IMR-90 (cell line): Measurements from ENCODE around the gene FAM111A. TPM values are rescaled to one million over a fixed set of nuclear protein-coding genes. Genes with fewer than 3 reads are reported as not detected.

Experiments
- ATAC-seq: fragments of 200-7000 bp; cut with Tn5 transposase; 2 replicates; pipeline ENCODE4 v1.9.1; 2020; ENCODE audit warnings: low read depth, mild to moderate bottlenecking, moderate library complexity
- BruUV-seq: library from RNA; stranded (reverse); fragments of 400-500 nt; replicated peaks from 2 replicates; lab custom pipeline; 2021; lab: Mats Ljungman, UMichigan
- CTCF ChIA-PET: fragments of 300-600 bp; formaldehyde crosslinking; extraction: SDS; loops from one replicate; lab custom pipeline; 2021; ENCODE audit warnings: antibody characterized with exemption; lab: Yijun Ruan, JAX
- POLR2A ChIA-PET: fragments of 300-600 bp; sonication (Branson Sonifier 250); formaldehyde crosslinking; loops from one replicate; lab custom pipeline; 2022; ENCODE audit warnings: antibody characterized with exemption; ENCODE audit not compliant: unreplicated experiment; lab: Charles Lee
- DNase-seq: peaks from one replicate; pipeline ENCODE4 v3.0.0; 2013
- H2AFZ ChIP-seq: replicated peaks from 2 replicates; pipeline ENCODE3; 2013; ENCODE audit warnings: low read length, mild to moderate bottlenecking; ENCODE audit not compliant: poor library complexity
- H2AK5ac ChIP-seq: 2 replicates; pipeline ENCODE4 v1.6.1; 2013; ENCODE audit warnings: low read depth, low read length, inconsistent platforms
- H2AK9ac ChIP-seq: replicated peaks from 2 replicates; pipeline ENCODE3; 2013; ENCODE audit warnings: mild to moderate bottlenecking, low read depth, low read length, moderate library complexity; ENCODE audit not compliant: poor library complexity
- H2BK120ac ChIP-seq: 2 replicates; pipeline ENCODE4 v1.6.1; 2013; ENCODE audit warnings: low read depth, low read length, inconsistent platforms
- H2BK15ac ChIP-seq: 3 replicates; pipeline ENCODE4 v1.6.1; 2013; ENCODE audit warnings: low read depth, low read length, inconsistent platforms
- H2BK20ac ChIP-seq: 2 replicates; pipeline ENCODE4 v1.6.1; 2013; ENCODE audit warnings: low read depth, mild to moderate bottlenecking, inconsistent platforms, low read length, moderate library complexity
- H2BK5ac ChIP-seq: 2 replicates; pipeline ENCODE4 v1.6.1; 2013; ENCODE audit warnings: mild to moderate bottlenecking, low read depth, low read length, inconsistent platforms; ENCODE audit not compliant: poor library complexity, severe bottlenecking
- H3K14ac ChIP-seq: replicated peaks from 2 replicates; pipeline ENCODE4 v1.6.1; 2013; ENCODE audit warnings: low read depth, low read length, inconsistent platforms
- H3K18ac ChIP-seq: 2 replicates; pipeline ENCODE4 v1.6.1; 2013; ENCODE audit warnings: low read depth, low read length, control low read depth
- H3K23ac ChIP-seq: 2 replicates; pipeline ENCODE4 v1.6.1; 2013; ENCODE audit warnings: low read depth, low read length, inconsistent platforms
- H3K27ac ChIP-seq: 2 replicates; pipeline ENCODE4 v1.5.1; 2013; ENCODE audit warnings: mild to moderate bottlenecking, control low read depth, low read length; ENCODE audit not compliant: insufficient read depth
- H3K27me3 ChIP-seq: 2 replicates; pipeline ENCODE4 v1.6.1; 2013; ENCODE audit warnings: low read length; ENCODE audit not compliant: control insufficient read depth, insufficient read depth
- H3K36me3 ChIP-seq: 2 replicates; pipeline ENCODE4 v1.6.1; 2013; ENCODE audit warnings: low read length, mixed read lengths; ENCODE audit not compliant: control insufficient read depth, insufficient read depth
- H3K4ac ChIP-seq: 2 replicates; pipeline ENCODE4 v1.6.1; 2013; ENCODE audit warnings: low read depth, low read length, inconsistent platforms
- H3K4me1 ChIP-seq: 2 replicates; pipeline ENCODE4 v1.6.1; 2013; ENCODE audit warnings: low read length, mixed read lengths; ENCODE audit not compliant: control insufficient read depth, insufficient read depth
- H3K4me2 ChIP-seq: 2 replicates; pipeline ENCODE4 v1.6.1; 2013; ENCODE audit warnings: low read depth, mild to moderate bottlenecking, control low read depth, low read length, moderate library complexity
- H3K4me3 ChIP-seq: 2 replicates; pipeline ENCODE4 v1.5.1; 2013; ENCODE audit warnings: low read depth, mild to moderate bottlenecking, control low read depth, low read length, moderate library complexity; ENCODE audit not compliant: insufficient read depth
- H3K56ac ChIP-seq: 2 replicates; pipeline ENCODE4 v1.6.1; 2013; ENCODE audit warnings: low read length, inconsistent platforms; ENCODE audit not compliant: insufficient read depth; ENCODE audit errors: extremely low read depth
- H3K79me1 ChIP-seq, 2 experiments: 2 replicates each; pipeline ENCODE4 v1.6.1; 2013; ENCODE audit warnings: low read length in 2 of 2, inconsistent platforms in 1 of 2, low read depth in 1 of 2
- H3K9ac ChIP-seq: 2 replicates; pipeline ENCODE4 v1.6.1; 2013; ENCODE audit warnings: low read depth, low read length, control low read depth
- H3K9me1 ChIP-seq: 2 replicates; pipeline ENCODE4 v1.6.1; 2013; ENCODE audit warnings: low read length, inconsistent platforms; ENCODE audit not compliant: insufficient read depth
- H3K9me3 ChIP-seq: 2 replicates; pipeline ENCODE4 v1.6.1; 2013; ENCODE audit warnings: low read length; ENCODE audit not compliant: control insufficient read depth, insufficient read depth
- H4K20me1 ChIP-seq: 2 replicates; pipeline ENCODE4 v1.6.1; 2013; ENCODE audit warnings: low read length, inconsistent platforms; ENCODE audit not compliant: insufficient read depth
- H4K5ac ChIP-seq: 2 replicates; pipeline ENCODE4 v1.6.1; 2013; ENCODE audit warnings: mild to moderate bottlenecking, low read depth, low read length, control low read depth
- H4K8ac ChIP-seq, 2 experiments: 2 replicates each; pipeline ENCODE4 v1.6.1; 2013; ENCODE audit warnings: low read depth in 2 of 2, low read length in 2 of 2, control low read depth in 1 of 2, inconsistent platforms in 1 of 2
- H4K91ac ChIP-seq: 2 replicates; pipeline ENCODE4 v1.6.1; 2013; ENCODE audit warnings: low read depth, low read length, inconsistent platforms; ENCODE audit not compliant: insufficient read depth
- BHLHE40 ChIP-seq: fragments of 150-350 bp; IDR thresholded peaks from 2 replicates; pipeline ENCODE4 v1.6.1; 2016; ENCODE audit warnings: mild to moderate bottlenecking, low read depth, low read length
- CEBPB ChIP-seq: IDR thresholded peaks from 2 replicates; pipeline ENCODE4 v1.6.1; 2012; ENCODE audit warnings: low read depth, low read length, improper control_type of control experiment
- CHD1 ChIP-seq: IDR thresholded peaks from 2 replicates; pipeline ENCODE4 v1.6.1; 2012; ENCODE audit warnings: low read depth, low read length, improper control_type of control experiment
- ELK1 ChIP-seq: fragments of 150-350 bp; IDR thresholded peaks from 2 replicates; pipeline ENCODE4 v1.6.1; 2016; ENCODE audit warnings: low read depth, mild to moderate bottlenecking, low read length, moderate library complexity, borderline replicate concordance
- FOS ChIP-seq: fragments of 150-350 bp; IDR thresholded peaks from 2 replicates; pipeline ENCODE4 v1.6.1; 2016; ENCODE audit warnings: low read depth, low read length
- MAFK ChIP-seq: IDR thresholded peaks from 2 replicates; pipeline ENCODE4 v1.6.1; 2012; ENCODE audit warnings: low read depth, low read length, improper control_type of control experiment
- MAZ ChIP-seq: IDR thresholded peaks from 2 replicates; pipeline ENCODE4 v1.6.1; 2012; ENCODE audit warnings: low read depth, mild to moderate bottlenecking, low read length, improper control_type of control experiment, moderate library complexity, borderline replicate concordance
- MXI1 ChIP-seq: IDR thresholded peaks from 2 replicates; pipeline ENCODE4 v1.6.1; 2012; ENCODE audit warnings: low read depth, mild to moderate bottlenecking, low read length, moderate library complexity, borderline replicate concordance
- NFE2L2 ChIP-seq: fragments of 150-350 bp; IDR thresholded peaks from 2 replicates; pipeline ENCODE4 v1.6.1; 2016; ENCODE audit warnings: low read depth, mild to moderate bottlenecking, low read length
- POLR2A ChIP-seq: IDR thresholded peaks from 2 replicates; pipeline ENCODE4 v1.6.1; 2012; ENCODE audit warnings: mild to moderate bottlenecking, low read depth, low read length
- RAD21 ChIP-seq: IDR thresholded peaks from 2 replicates; pipeline ENCODE4 v1.6.1; 2012; ENCODE audit warnings: low read length, improper control_type of control experiment
- RCOR1 ChIP-seq: IDR thresholded peaks from 2 replicates; pipeline ENCODE4 v1.6.1; 2012; ENCODE audit warnings: mild to moderate bottlenecking, low read length, improper control_type of control experiment; ENCODE audit not compliant: insufficient replicate concordance
- RFX5 ChIP-seq: IDR thresholded peaks from 2 replicates; pipeline ENCODE4 v1.8.0; 2012; ENCODE audit warnings: low read depth, mild to moderate bottlenecking, low read length, moderate library complexity
- SMC3 ChIP-seq: fragments of 150-350 bp; IDR thresholded peaks from 2 replicates; pipeline ENCODE4 v1.6.1; 2016; ENCODE audit warnings: low read depth, mild to moderate bottlenecking, antibody characterized with exemption, low read length, moderate library complexity
- WGBS, 2 experiments: methylation state at CpG; one replicate each; pipeline versions ENCODE4 v1.1.5 to v1.1.7; 2013; ENCODE audit warnings: missing lambda C conversion rate in 2 of 2; ENCODE audit not compliant: insufficient read length in 1 of 2; ENCODE audit errors: extremely low coverage in 2 of 2; 5-methylcytosine and 5-hydroxymethylcytosine counted together
- dilution Hi-C: fragments of 300-500 bp; cut with HindIII; formaldehyde crosslinking; loops from one replicate; pipeline ENCODE4 v1.14.3; 2018; ENCODE audit warnings: low sequenced_read_pairs; ENCODE audit not compliant: unreplicated experiment
- in situ Hi-C: fragments of 300-500 bp; cut with MboI; formaldehyde crosslinking; loops from 3 replicates; pipeline ENCODE4 v1.14.3; 2019; ENCODE audit warnings: low sequenced_read_pairs, inconsistent platforms, mixed read lengths
- intact Hi-C: fragments of 100-400 bp; cut with micrococcal nuclease; formaldehyde crosslinking; loops from 2 replicates; pipeline ENCODE4 v1.10.0; 2022
- polyA plus RNA-seq, 3 experiments: library from polyadenylated mRNA; depleted of rRNA; stranded (reverse); fragments of >200 nt; gene quantifications; 2 replicates each; pipeline ENCODE4 v1.2.3, GENCODE V29; 2012; ENCODE audit warnings: low replicate concordance in 1 of 3
- total RNA-seq: library from RNA; depleted of rRNA; stranded (reverse); fragments of >200 nt; gene quantifications from 2 replicates; pipeline ENCODE4 v1.2.3, GENCODE V29; 2012
- TF ChIP-seq, protein P1 (sequence below): fragments of 150-350 bp; IDR thresholded peaks from 2 replicates; pipeline ENCODE4 v1.6.1; 2017; ENCODE audit warnings: mild to moderate bottlenecking, antibody characterized with exemption, low read length, low read depth
- TF ChIP-seq, protein P2 (sequence below): conservative IDR thresholded peaks from 2 replicates; pipeline ENCODE4 v1.5.1; 2012; ENCODE audit warnings: mild to moderate bottlenecking, low read depth, low read length, improper control_type of control experiment

FAM111A gene
- total and polyA plus RNA-seq, 2 of the 4 experiments (the other 2 are of a cell fraction) = 19.9 to 36.4 TPM

GRCh38 chr11:59191890-59192289, 49.2 kb downstream of the FAM111A start:
- no peak overlapping the region for H2BK5ac ChIP-seq
- no peaks in the 10 kb centered on the region for H3K27me3 ChIP-seq
- H3K18ac ChIP-seq = no peak overlapping the region
- no peak overlapping the region for H3K4me2 ChIP-seq
- H2BK15ac ChIP-seq = no peak overlapping the region
- H3K56ac ChIP-seq = no peak overlapping the region
- H4K5ac ChIP-seq = no peak overlapping the region
- ChIA-PET POLR2A (no interaction called here), CTCF (interaction anchor here (1.0 to 1.7 kb wide), 2 partner anchors 15 to 20 kb away, joined by 3 to 6 read pairs; partner anchors contain the start of gene DTX4)
- no TSS peak for BruUV-seq
- peaks cover 48% of the 10 kb centered on the region for H3K36me3 ChIP-seq
- H3K4me3 ChIP-seq = no peak overlapping the region
- no peak overlapping the region for H2BK20ac ChIP-seq
- no peak overlapping the region for H3K4ac ChIP-seq
- no peaks in the 10 kb centered on the region for H3K9me3 ChIP-seq
- no peak for TF ChIP-seq MAZ
- no peak for TF ChIP-seq RFX5
- no peak for TF ChIP-seq POLR2A
- no peak for TF ChIP-seq MXI1
- TF ChIP-seq CHD1 = no peak
- no peak for TF ChIP-seq BHLHE40
- TF ChIP-seq MAFK = no peak
- TF ChIP-seq CEBPB = no peak
- TF ChIP-seq, protein P1, sequence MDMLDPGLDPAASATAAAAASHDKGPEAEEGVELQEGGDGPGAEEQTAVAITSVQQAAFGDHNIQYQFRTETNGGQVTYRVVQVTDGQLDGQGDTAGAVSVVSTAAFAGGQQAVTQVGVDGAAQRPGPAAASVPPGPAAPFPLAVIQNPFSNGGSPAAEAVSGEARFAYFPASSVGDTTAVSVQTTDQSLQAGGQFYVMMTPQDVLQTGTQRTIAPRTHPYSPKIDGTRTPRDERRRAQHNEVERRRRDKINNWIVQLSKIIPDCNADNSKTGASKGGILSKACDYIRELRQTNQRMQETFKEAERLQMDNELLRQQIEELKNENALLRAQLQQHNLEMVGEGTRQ = no peak
- TF ChIP-seq, protein P2, sequence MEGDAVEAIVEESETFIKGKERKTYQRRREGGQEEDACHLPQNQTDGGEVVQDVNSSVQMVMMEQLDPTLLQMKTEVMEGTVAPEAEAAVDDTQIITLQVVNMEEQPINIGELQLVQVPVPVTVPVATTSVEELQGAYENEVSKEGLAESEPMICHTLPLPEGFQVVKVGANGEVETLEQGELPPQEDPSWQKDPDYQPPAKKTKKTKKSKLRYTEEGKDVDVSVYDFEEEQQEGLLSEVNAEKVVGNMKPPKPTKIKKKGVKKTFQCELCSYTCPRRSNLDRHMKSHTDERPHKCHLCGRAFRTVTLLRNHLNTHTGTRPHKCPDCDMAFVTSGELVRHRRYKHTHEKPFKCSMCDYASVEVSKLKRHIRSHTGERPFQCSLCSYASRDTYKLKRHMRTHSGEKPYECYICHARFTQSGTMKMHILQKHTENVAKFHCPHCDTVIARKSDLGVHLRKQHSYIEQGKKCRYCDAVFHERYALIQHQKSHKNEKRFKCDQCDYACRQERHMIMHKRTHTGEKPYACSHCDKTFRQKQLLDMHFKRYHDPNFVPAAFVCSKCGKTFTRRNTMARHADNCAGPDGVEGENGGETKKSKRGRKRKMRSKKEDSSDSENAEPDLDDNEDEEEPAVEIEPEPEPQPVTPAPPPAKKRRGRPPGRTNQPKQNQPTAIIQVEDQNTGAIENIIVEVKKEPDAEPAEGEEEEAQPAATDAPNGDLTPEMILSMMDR = no peak
- no peak for TF ChIP-seq ELK1
- TF ChIP-seq RCOR1 = no peak
- no peak for TF ChIP-seq FOS
- TF ChIP-seq NFE2L2 = no peak
- TF ChIP-seq RAD21 = no peak
- no peak for TF ChIP-seq SMC3
- DNase-seq (no peak), ATAC-seq (no peak)
- no peak overlapping the region for H3K23ac ChIP-seq
- H2AK5ac ChIP-seq = no peak overlapping the region
- H3K79me1 ChIP-seq = peaks cover 0 to 13% of the 10 kb centered on the region in 2 experiments; a peak in 1 of 4 replicates
- WGBS, 2 experiments = 89% methylated on average over 5 of the region's 8 CpGs; no CpG with 5 or more reads in 1 of the 2 experiments
- no peak overlapping the region for H2AK9ac ChIP-seq
- H4K20me1 ChIP-seq = 0 out of 2 replicates have a peak, but pooled peaks cover under 1% of the 10 kb centered on the region
- no peak overlapping the region for H4K8ac ChIP-seq
- dilution Hi-C loops = no loop called here
- H3K4me1 ChIP-seq = peaks cover 5% of the 10 kb centered on the region
- peak overlapping the region; percentile 25 for H2AFZ ChIP-seq
- no peak overlapping the region for H2BK120ac ChIP-seq
- no peak overlapping the region for H3K27ac ChIP-seq
- intact Hi-C loops = no loop called here
- H4K91ac ChIP-seq = no peak overlapping the region
- peaks cover 10% of the 10 kb centered on the region for H3K9me1 ChIP-seq
- no peak overlapping the region for H3K9ac ChIP-seq
- in situ Hi-C loops = no loop called here
- no peak overlapping the region for H3K14ac ChIP-seq
